Bronchial epithelial cell (primary cell): ENCODE results near the gene SLC4A4. TPM values are rescaled to one million over a fixed set of nuclear protein-coding genes. Genes with fewer than 3 reads are reported as not detected.

Experiments
- DNase-seq: peaks from one replicate; pipeline ENCODE4 v3.0.0-alpha.2; 2010; ENCODE audit warnings: low read depth
- FAIRE-seq: peaks from 2 replicates; lab custom pipeline; 2011; peaks lifted over from hg19 to GRCh38; lab: Jason Lieb, UNC
- H3K27me3 ChIP-seq: 2 replicates; pipeline ENCODE4 v1.5.1; 2011; ENCODE audit warnings: low read length; ENCODE audit not compliant: control insufficient read depth, insufficient read depth
- H3K36me3 ChIP-seq: 2 replicates; pipeline ENCODE4 v1.5.1; 2011; ENCODE audit warnings: low read length; ENCODE audit not compliant: control insufficient read depth, insufficient read depth
- H3K4me3 ChIP-seq: 2 replicates; pipeline ENCODE4 v1.5.1; 2011; ENCODE audit warnings: mild to moderate bottlenecking, low read depth, low read length, control low read depth
- total RNA-seq: library from RNA; depleted of rRNA; stranded (reverse); fragments of >200 nt; gene quantifications from 2 replicates; pipeline ENCODE4 v1.2.1, GENCODE V29; 2014
- TF ChIP-seq, protein P1 (sequence below): IDR thresholded peaks from 2 replicates; pipeline ENCODE4 v1.5.1; 2011; ENCODE audit warnings: mild to moderate bottlenecking, moderate library complexity, low read length, control low read depth, inconsistent platforms; ENCODE audit not compliant: insufficient read depth, severe bottlenecking

The SLC4A4 gene
- total RNA-seq, 1 donor from 2014 or later: 0.26 TPM

DNA sequence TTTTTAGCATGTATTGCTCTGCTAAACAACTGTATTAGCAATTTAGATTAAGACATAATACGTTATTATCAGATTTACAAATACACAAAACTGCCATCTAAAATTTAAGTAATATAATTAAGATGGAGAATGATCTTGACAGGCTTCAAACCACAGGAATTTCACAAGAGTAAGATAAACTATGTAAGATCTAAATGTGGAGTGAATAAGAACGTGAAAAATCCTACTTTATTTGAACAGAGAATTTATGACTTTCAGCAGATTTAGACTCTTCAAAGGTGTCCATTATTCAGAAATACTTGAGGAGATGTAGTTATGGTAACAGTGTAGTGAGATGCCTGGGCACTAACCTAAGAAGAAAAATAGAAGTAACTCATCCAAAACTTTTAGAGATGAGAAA lies 73.2 kb downstream of the SLC4A4 start:
- Histone ChIP-seq H3K36me3 (no peaks in the 10 kb centered on the region), H3K4me3 (no peak overlapping the region), H3K27me3 (no peaks in the 10 kb centered on the region)
- FAIRE-seq (no peak), DNase-seq (no peak)
- TF ChIP-seq, protein P1, sequence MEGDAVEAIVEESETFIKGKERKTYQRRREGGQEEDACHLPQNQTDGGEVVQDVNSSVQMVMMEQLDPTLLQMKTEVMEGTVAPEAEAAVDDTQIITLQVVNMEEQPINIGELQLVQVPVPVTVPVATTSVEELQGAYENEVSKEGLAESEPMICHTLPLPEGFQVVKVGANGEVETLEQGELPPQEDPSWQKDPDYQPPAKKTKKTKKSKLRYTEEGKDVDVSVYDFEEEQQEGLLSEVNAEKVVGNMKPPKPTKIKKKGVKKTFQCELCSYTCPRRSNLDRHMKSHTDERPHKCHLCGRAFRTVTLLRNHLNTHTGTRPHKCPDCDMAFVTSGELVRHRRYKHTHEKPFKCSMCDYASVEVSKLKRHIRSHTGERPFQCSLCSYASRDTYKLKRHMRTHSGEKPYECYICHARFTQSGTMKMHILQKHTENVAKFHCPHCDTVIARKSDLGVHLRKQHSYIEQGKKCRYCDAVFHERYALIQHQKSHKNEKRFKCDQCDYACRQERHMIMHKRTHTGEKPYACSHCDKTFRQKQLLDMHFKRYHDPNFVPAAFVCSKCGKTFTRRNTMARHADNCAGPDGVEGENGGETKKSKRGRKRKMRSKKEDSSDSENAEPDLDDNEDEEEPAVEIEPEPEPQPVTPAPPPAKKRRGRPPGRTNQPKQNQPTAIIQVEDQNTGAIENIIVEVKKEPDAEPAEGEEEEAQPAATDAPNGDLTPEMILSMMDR: no peak

DNA sequence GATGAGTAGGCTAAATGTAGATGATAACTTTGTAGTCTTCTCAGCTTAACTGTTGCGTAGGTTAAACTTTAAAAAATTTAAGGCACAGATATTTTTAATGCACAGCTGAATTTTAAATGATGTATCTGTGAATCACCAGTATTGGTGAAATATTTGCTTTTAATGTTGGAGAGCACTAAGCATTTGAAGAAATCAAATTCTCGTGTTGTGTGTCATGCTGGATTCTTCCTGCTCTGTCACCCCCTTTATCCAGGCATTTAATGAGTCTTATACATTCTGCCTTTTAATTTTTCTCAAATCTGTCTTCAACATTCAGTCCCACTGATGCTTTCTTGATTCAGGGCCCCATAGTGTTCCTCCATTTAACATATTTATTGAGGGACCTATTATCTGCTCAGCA lies 76.7 kb downstream of the SLC4A4 start:
- no peaks in the 10 kb centered on the region for H3K36me3 ChIP-seq
- no peak for FAIRE-seq
- TF ChIP-seq, protein P1: no peak
- no peak overlapping the region for H3K4me3 ChIP-seq
- DNase-seq: peak; percentile 59
- H3K27me3 ChIP-seq: no peaks in the 10 kb centered on the region

DNA sequence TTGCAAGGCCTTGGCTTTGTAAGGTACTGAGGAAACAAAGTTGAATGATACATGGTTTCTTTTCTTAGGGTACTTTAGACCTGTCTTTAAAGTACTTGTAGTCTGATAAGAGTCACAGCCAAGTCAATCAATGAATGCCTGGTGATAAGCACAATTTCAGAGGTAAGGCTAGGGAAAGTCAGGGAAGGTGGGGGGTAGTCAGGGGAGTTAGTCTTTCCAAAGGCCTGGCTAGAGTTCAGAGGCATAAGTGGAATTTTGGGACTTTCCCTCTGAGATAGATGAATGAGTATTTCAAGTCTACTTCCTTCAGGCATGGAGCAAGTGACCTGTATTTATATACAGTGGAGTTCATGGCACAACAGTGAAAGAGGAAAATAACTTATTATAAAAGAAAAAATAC lies 78.3 kb downstream of the SLC4A4 start:
- TF ChIP-seq, protein P1: no peak
- FAIRE-seq (no peak), DNase-seq (no peak)
- Histone ChIP-seq H3K4me3 (no peak overlapping the region), H3K27me3 (no peaks in the 10 kb centered on the region), H3K36me3 (no peaks in the 10 kb centered on the region)

DNA sequence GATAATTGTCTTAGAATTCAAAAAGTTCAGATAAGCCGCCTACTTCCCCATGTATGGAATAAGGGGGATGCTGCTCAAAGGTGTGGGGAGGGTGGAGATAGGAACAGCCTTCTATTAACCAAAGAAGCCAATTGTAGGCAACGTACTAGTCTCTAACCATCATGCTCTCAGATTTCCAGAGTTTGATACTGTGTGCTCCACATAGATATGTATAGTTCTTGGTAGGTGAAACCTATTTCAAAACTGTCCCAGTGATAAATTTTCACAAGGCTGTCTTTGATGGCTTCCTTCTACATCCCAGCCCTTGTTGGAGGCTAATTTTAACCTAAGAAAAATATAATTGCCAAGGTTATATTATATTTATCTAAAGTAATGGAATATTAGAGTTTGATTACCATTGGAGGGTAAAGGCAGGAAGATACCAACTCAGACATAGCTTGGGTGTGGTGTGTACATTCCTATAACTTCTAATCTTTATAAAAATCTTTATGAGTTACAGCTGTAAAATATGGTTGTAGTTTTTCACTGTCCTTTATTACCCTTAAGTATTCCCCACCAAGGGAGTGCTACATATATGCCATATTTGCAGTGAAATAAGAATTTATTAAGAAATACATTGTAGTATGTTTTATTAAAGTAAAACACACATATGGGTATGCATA lies 87.7 kb downstream of the SLC4A4 start:
- no peaks in the 10 kb centered on the region for H3K36me3 ChIP-seq
- H3K27me3 ChIP-seq: no peaks in the 10 kb centered on the region
- no peak for FAIRE-seq
- TF ChIP-seq, protein P1: no peak
- DNase-seq: no peak
- no peak overlapping the region for H3K4me3 ChIP-seq

DNA sequence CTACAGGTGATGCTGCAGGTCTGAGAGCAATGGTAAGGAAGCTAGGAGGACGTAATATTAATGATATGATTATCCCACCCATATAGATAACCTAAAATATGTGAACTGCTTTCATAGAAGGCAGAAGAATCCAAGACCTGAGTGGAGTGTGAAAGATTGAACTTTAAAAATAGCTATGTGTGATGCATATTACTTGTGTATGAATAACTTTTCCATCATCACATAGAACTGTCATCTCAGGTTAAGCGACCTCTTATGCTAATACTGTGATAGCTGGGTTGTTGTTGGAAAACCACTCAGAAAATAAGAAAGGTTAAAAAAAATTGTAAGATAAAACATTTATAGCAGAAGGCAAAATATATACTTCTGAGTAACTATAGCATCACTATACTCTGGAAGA lies 90.3 kb downstream of the SLC4A4 start:
- H3K36me3 ChIP-seq: no peaks in the 10 kb centered on the region
- no peak for DNase-seq
- no peak for FAIRE-seq
- TF ChIP-seq, protein P1: no peak
- H3K4me3 ChIP-seq: no peak overlapping the region
- H3K27me3 ChIP-seq: no peaks in the 10 kb centered on the region

DNA sequence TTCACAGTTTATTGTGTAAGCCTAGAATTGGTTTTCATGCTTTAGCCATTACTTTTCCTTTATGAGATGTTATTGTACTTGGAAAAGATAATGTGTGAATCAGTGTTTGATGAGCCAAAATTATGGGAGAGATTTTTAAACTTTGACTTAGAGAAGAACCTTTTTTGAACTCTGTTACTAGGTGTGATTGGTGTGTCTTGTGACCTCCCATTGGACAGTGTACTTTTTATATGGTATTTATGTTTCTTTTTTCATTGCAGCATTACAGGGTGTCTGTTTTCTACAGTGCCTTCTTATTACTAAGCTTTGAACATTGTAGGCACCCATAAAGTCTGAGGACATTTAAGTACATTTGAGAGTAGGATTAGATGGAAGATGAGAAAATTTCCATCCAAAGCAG lies 91.1 kb downstream of the SLC4A4 start:
- no peaks in the 10 kb centered on the region for H3K36me3 ChIP-seq
- H3K27me3 ChIP-seq: no peaks in the 10 kb centered on the region
- no peak for DNase-seq
- no peak overlapping the region for H3K4me3 ChIP-seq
- FAIRE-seq: no peak
- TF ChIP-seq, protein P1: no peak
